Spleen (tissue), 7 donors: ENCODE data around the gene MMP20.

Experiments used
- POLR2A ChIP-seq, 3 donors: fragments of 450-650 bp; IDR thresholded peaks; one replicate each; pipeline ENCODE4 v1.5.1; 2017; ENCODE audit warnings: antibody characterized with exemption in 3 of 3, mild to moderate bottlenecking in 1 of 3
- POLR2AphosphoS5 ChIP-seq, 3 donors: sonication (generic); formaldehyde crosslinking; IDR thresholded peaks; one replicate each; pipeline ENCODE4 v1.5.1; 2017; ENCODE audit warnings: antibody characterized with exemption in 3 of 3
- TF ChIP-seq, protein P1 (sequence below), 11 experiments: fragments of 200-600 bp in 7 of 11; fragments of 450-650 bp in 4 of 11; sonication (generic) in 4 of 11; IDR thresholded peaks in 8 of 11; conservative IDR thresholded peaks in 3 of 11; 1 replicate in 7 of 11; 2 replicates in 4 of 11; pipeline versions ENCODE4 v1.4.0 to v1.8.0; 2016 to 2021; ENCODE audit warnings: antibody characterized with exemption in 11 of 11, inconsistent platforms in 4 of 11, mild to moderate bottlenecking in 1 of 11
- donor health status: DM: no; HTN: no; CAD: no; lungs with moderate emphysema.
- donor health status: DM: no; HTN: no; CAD: no.
- donor health status: DM: no; HTN: no; CAD: no.

GRCh38 chr11:102582140-102582539 is 43.0 kb downstream of the MMP20 start:
- no peak for TF ChIP-seq POLR2A (IDR thresholded peaks at IDR 0.05)
- TF ChIP-seq, protein P1, sequence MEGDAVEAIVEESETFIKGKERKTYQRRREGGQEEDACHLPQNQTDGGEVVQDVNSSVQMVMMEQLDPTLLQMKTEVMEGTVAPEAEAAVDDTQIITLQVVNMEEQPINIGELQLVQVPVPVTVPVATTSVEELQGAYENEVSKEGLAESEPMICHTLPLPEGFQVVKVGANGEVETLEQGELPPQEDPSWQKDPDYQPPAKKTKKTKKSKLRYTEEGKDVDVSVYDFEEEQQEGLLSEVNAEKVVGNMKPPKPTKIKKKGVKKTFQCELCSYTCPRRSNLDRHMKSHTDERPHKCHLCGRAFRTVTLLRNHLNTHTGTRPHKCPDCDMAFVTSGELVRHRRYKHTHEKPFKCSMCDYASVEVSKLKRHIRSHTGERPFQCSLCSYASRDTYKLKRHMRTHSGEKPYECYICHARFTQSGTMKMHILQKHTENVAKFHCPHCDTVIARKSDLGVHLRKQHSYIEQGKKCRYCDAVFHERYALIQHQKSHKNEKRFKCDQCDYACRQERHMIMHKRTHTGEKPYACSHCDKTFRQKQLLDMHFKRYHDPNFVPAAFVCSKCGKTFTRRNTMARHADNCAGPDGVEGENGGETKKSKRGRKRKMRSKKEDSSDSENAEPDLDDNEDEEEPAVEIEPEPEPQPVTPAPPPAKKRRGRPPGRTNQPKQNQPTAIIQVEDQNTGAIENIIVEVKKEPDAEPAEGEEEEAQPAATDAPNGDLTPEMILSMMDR (IDR thresholded peaks at IDR 0.05 in 8 of 11, conservative IDR thresholded peaks at IDR 0.05 in 3 of 11), result no peak
- no peak for TF ChIP-seq POLR2AphosphoS5 (IDR thresholded peaks at IDR 0.05)
